22Rv1 (cell line): Measurements from ENCODE around the gene ERG.

Source experiments
- H3K27ac ChIP-seq: fragments of 450-650 bp; 2 replicates; pipeline ENCODE4 v1.5.1; 2017
- ZFX ChIP-seq: fragments of 450-650 bp; IDR thresholded peaks from 2 replicates; pipeline ENCODE4 v1.6.1; 2017; ENCODE audit warnings: antibody characterized with exemption, borderline replicate concordance
- TF ChIP-seq, protein P1 (sequence below): fragments of 450-650 bp; IDR thresholded peaks from 2 replicates; pipeline ENCODE4 v1.5.1; 2017; ENCODE audit warnings: mild to moderate bottlenecking

ERG gene

DNA sequence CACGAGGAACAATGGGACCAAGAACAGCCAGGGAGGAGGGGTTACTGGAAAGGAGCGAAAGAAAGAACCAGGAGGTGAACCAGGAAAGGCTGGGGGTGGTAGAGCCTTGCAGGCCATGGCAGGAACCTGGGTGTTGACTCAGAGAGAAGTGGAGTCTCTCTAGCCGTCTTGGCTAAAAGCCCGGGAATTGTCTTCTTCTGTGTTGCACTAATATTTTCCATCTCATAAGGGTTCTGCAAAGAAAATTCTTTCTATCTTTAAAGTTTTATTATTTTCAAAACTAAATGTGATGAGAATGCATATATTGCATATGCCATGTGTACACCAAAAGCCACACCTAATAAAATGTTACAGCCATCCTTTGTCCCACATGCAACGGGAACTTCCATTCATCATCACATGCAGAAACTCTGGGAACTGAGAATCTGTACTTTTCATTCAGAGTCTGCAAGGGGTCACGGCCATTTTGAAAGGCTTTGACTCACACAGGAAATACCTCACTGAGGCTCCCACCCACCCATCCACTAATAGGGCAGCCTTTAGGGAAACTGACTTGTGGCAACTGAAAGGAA lies 38.0 kb downstream of the ERG start:
- no peak overlapping the region for H3K27ac ChIP-seq
- TF ChIP-seq, protein P1, sequence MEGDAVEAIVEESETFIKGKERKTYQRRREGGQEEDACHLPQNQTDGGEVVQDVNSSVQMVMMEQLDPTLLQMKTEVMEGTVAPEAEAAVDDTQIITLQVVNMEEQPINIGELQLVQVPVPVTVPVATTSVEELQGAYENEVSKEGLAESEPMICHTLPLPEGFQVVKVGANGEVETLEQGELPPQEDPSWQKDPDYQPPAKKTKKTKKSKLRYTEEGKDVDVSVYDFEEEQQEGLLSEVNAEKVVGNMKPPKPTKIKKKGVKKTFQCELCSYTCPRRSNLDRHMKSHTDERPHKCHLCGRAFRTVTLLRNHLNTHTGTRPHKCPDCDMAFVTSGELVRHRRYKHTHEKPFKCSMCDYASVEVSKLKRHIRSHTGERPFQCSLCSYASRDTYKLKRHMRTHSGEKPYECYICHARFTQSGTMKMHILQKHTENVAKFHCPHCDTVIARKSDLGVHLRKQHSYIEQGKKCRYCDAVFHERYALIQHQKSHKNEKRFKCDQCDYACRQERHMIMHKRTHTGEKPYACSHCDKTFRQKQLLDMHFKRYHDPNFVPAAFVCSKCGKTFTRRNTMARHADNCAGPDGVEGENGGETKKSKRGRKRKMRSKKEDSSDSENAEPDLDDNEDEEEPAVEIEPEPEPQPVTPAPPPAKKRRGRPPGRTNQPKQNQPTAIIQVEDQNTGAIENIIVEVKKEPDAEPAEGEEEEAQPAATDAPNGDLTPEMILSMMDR = no peak
- TF ChIP-seq ZFX = no peak

DNA sequence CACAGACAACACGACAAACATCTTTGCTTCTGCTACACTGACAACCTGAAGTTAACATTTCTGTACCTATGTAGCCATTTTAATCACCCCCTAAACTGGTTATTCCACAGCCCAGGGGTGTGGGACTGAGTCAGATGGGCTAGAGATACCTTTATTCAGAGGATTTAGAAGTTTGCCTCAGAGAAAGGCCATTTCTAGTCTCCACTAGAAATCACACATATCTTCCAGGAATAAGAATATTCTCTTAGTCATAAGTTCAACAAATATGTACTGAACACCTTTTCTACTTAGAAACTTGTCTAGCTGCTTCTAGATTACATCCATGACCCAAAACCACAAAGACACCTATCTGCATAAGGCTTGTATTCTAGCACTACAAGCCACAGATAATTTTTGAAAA lies 38.8 kb downstream of the ERG start:
- no peak overlapping the region for H3K27ac ChIP-seq
- TF ChIP-seq, protein P1 = no peak

DNA sequence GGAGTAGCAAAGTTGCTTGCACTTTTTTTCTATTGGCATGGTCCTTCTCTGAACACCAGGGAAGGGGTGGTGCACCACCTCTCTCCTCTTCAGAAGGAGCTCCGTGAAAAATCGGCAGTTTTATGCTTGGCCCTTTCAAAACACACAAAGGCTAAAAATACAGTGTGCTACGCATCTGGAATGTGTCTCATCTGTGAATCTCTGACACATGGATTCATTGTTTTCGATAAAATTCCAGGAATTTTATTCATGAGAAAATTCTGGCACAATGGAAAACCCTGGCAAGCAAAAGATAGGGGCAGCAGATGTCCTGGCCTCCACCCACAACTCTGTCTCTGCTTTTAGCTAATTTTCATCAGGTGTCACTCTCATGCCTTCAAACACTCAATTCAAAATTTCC lies 42.9 kb downstream of the ERG start:
- no peak for TF ChIP-seq ZFX
- TF ChIP-seq, protein P1 = no peak
- H3K27ac ChIP-seq = no peak overlapping the region

DNA sequence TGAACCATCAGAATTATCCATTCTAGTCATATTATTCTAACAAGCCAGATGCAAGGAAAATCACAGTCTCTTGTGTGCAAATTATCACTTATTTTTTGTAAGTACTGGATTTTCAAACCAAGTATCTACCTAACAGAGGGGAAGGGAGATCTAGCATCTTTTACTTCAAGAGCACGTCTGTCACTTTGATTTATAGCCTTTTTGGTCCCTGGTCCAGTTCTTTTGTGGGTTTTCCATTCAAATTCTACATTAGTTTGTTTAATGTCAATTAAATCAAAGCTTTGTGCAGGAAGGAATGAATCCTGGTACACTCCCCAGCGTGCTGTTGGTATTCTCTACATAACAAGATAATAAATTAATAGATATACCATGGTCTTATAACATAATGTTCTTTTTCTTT lies 43.6 kb downstream of the ERG start:
- H3K27ac ChIP-seq = no peak overlapping the region
- TF ChIP-seq ZFX = no peak
- TF ChIP-seq, protein P1 = no peak

DNA sequence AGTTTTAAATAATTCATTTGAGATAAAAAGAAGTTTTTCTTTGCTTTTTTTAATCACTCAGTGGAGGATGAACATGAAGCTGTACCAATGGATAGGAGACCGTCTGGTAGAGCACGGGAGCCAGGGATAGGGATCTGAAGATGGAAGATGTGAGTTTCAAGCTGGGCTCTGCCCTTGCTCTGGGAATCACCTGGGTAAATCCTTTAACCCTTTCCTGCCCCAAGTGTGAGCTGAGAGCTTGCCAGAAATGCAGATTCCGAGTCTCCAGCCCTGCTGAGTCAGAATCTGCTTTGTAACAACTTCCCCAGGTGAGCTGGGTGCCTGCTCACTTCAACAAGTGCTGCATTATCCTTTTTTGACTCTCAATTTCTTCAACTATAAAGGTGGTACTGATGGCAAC lies 44.1 kb downstream of the ERG start:
- TF ChIP-seq, protein P1 = no peak
- no peak for TF ChIP-seq ZFX
- H3K27ac ChIP-seq = no peak overlapping the region

DNA sequence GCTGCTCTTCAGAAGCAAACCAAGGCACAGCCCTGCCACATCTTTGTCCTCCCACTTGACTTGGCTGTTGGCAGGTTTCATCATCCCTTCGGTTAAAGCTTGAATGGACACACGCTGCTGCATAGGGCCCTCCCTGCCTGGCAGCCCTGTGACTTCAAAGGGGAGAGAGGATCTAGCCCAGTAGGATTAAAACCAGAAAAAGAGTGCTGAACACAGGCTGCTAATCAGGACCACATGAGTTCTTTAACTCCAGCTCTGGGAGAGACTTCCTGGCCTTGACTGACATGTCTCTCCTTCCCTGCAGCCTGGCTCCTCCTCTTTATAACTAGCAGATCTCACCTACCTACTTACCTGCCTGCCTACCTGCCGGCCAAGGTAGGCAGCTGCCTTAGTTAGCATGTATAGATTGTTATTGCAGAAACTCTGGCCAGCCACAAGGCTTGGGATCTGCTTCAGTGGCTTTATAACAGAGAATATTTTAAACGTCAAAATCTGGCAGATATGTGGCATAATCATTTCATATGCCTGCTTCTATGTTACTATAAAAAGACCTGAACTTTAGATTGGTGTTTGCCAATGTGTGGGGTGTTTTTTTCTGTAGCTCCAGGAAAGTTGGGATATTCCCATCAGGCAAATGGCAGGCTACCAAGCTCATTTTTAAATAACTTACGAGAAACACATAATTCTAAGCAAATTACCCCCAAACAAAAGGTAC lies 49.4 kb downstream of the ERG start:
- H3K27ac ChIP-seq = no peak overlapping the region
- TF ChIP-seq, protein P1 = no peak
- no peak for TF ChIP-seq ZFX

DNA sequence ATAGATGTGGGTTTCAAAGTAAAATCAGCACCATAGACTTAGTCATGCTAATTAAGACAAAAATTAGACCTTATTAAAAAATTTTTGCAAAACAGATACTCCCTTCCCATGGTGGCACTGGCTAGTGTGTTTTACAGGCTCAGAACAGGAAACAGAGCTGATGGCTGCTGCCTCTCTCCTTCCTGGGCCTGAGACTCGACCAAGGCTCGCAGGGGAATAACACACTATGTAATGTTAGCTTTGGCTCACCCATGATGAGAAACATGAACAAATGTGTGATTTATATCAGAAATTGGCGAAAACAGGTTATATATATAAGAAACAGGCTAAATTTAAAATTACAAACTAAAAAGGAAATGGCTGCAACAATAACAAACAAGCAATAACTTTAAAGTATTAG lies 50.7 kb downstream of the ERG start:
- no peak overlapping the region for H3K27ac ChIP-seq
- TF ChIP-seq, protein P1 = no peak
- TF ChIP-seq ZFX = no peak
